Activated naive CD4-positive, alpha-beta T cell treated with Interleukin-2 at 50 U/mL for 16 hours (primary cell): Measurements from ENCODE around the gene LENG9.
A peak's percentile ranks its signal among the peaks of the same experiment; 100 is the strongest.
"Not testable (repeated sequence)": the region's sequence is repeated elsewhere in the genome, so short reads cannot be mapped to it uniquely, and the experiment has no call there.

Source experiments
- DNase-seq: peaks from one replicate; pipeline ENCODE4 v3.0.0-alpha.2; 2020

LENG9 gene

GRCh38 chr19:54463531-54464043, at the start of gene LENG9:
LENG9 (minus strand) TSS chr19:54463778; CDS start chr19:54463526, 252 bp downstream.
- DNase-seq, result peak; percentile 95

GRCh38 chr19:54509200-54509940, 45.8 kb upstream of the LENG9 start:
- DNase-seq, result peak; percentile 16

- DNase-seq, result not testable (repeated sequence)
Measured at GRCh38 chr19:54508487-54508886, 44.9 kb upstream of the LENG9 start.

GRCh38 chr19:54507824-54508223, 44.2 kb upstream of the LENG9 start:
- DNase-seq, result no peak

- not testable (repeated sequence) for DNase-seq
Measured at GRCh38 chr19:54507038-54507717, 43.6 kb upstream of the LENG9 start.

GRCh38 chr19:54506079-54506478, 42.5 kb upstream of the LENG9 start:
- no peak for DNase-seq

GRCh38 chr19:54505542-54505941, 42.0 kb upstream of the LENG9 start:
- not testable (repeated sequence) for DNase-seq

GRCh38 chr19:54502518-54503048, 39.0 kb upstream of the LENG9 start, which contains the start of gene LAIR2:
LAIR2 (plus strand) TSS chr19:54502831; CDS start chr19:54502919, 88 bp downstream.
- no peak for DNase-seq

GRCh38 chr19:54498451-54498772, 34.8 kb upstream of the LENG9 start:
- DNase-seq, result not testable (repeated sequence)

- DNase-seq, result not testable (repeated sequence)
Measured at GRCh38 chr19:54497747-54498450, 34.3 kb upstream of the LENG9 start.

GRCh38 chr19:54495284-54495683, 31.7 kb upstream of the LENG9 start:
- DNase-seq, result not testable (repeated sequence)

GRCh38 chr19:54493967-54494585, 30.5 kb upstream of the LENG9 start:
- DNase-seq, result no peak

- DNase-seq, result not testable (repeated sequence)
Measured at GRCh38 chr19:54493056-54493455, 29.5 kb upstream of the LENG9 start.

- no peak for DNase-seq
Measured at GRCh38 chr19:54492568-54492967, 29.0 kb upstream of the LENG9 start.

GRCh38 chr19:54489766-54490165, 26.2 kb upstream of the LENG9 start:
- DNase-seq, result no peak

GRCh38 chr19:54489341-54489740, 25.8 kb upstream of the LENG9 start:
- DNase-seq, result no peak

GRCh38 chr19:54485851-54486250, 22.3 kb upstream of the LENG9 start:
- no peak for DNase-seq

- no peak for DNase-seq
Measured at GRCh38 chr19:54484451-54484850, 20.9 kb upstream of the LENG9 start.

GRCh38 chr19:54482889-54483288, 19.3 kb upstream of the LENG9 start:
- no peak for DNase-seq

- peak; percentile 28 for DNase-seq
Measured at GRCh38 chr19:54481326-54481930, 17.9 kb upstream of the LENG9 start.

GRCh38 chr19:54480051-54480450, 16.5 kb upstream of the LENG9 start:
- DNase-seq, result no peak

GRCh38 chr19:54478677-54479266, 15.2 kb upstream of the LENG9 start:
- DNase-seq, result no peak
